Ascending aorta (tissue), 2 donors: ENCODE data around the gene LRBA. TPM values are rescaled to one million over a fixed set of nuclear protein-coding genes. Genes with fewer than 3 reads are reported as not detected.

Experiments
- DNase-seq, 2 donors: peaks; one replicate each; pipeline ENCODE4 v3.0.0-alpha.2; 2019; ENCODE audit warnings: low spot score in 2 of 2
- H3K27ac ChIP-seq, 2 donors: fragments of 200-600 bp; sonication (generic); one replicate each; pipeline ENCODE4 v1.5.1; 2016 to 2017; ENCODE audit warnings: mild to moderate bottlenecking in 1 of 2
- H3K27me3 ChIP-seq: fragments of 200-600 bp; sonication (generic); one replicate; pipeline ENCODE4 v1.5.1; 2017
- H3K36me3 ChIP-seq, 2 donors: fragments of 200-600 bp; sonication (generic); one replicate each; pipeline ENCODE4 v1.5.1; 2016
- H3K4me1 ChIP-seq, 2 donors: fragments of 200-600 bp; sonication (generic); one replicate each; pipeline ENCODE4 v1.5.1; 2016 to 2017; ENCODE audit warnings: mild to moderate bottlenecking in 1 of 2
- H3K4me3 ChIP-seq, 2 donors: fragments of 200-600 bp; sonication (generic); one replicate each; pipeline ENCODE4 v1.5.1; 2016 to 2017; ENCODE audit warnings: mild to moderate bottlenecking in 1 of 2
- H3K9me3 ChIP-seq, 2 donors: fragments of 200-600 bp; sonication (generic); one replicate each; pipeline ENCODE4 v1.5.1; 2016
- intact Hi-C: fragments of 100-400 bp; cut with DNase I; formaldehyde crosslinking; loops from one replicate; pipeline ENCODE4 v1.15.1; 2023
- total RNA-seq: library from RNA; depleted of rRNA; stranded (reverse); fragments of >200 nt; gene quantifications from one replicate; pipeline ENCODE4 v1.1.0, GENCODE V29; 2016
- TF ChIP-seq, protein P1 (sequence below), 3 experiments: fragments of 200-600 bp in 2 of 3; fragments of 450-650 bp in 1 of 3; sonication (generic) in 2 of 3; IDR thresholded peaks; one replicate each; pipeline ENCODE4 v1.5.1; 2016 to 2019; ENCODE audit warnings: antibody characterized with exemption in 3 of 3, mild to moderate bottlenecking in 1 of 3, moderate library complexity in 1 of 3

The LRBA gene
- total RNA-seq, 1 donor from 2014 or later, result 15.2 TPM

DNA sequence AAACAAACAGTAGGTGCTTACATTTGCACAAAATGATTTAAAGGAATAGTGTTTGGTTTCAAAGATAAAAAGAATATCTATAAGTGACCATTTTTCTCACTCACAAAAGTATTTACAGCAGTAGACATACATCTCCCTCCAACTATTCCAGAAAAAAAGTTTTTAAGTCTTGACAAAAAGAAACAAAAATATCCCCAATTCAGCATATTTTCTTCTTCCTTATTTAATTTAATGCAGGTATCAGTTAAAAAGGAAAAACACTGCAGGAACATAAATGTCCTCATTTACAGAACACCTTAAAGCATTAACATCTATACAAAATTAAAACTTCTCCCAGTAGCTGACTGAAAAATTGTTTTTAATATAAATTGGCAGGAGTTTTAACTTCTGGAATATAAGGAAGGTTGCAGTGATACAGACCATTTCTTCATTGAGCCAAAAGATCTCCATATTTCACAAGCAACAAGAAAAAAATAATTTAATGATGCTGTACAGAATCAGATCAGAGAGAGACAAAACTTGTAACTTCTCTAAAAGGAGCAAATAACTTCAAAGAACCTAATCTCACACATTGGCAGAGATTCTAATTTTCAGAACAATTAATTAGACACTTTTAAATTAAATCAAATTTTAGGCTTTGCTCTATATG is 428.8 kb downstream of the LRBA start:
- Histone ChIP-seq H3K27me3 (no peaks in the 10 kb centered on the region), H3K4me1 (no peaks in the 10 kb centered on the region), H3K27ac (no peak overlapping the region), H3K9me3 (no peaks in the 10 kb centered on the region), H3K4me3 (no peak overlapping the region), H3K36me3 (peaks cover 3% of the 10 kb centered on the region in 2 donors)
- intact Hi-C loops, result no loop called here
- TF ChIP-seq, protein P1, sequence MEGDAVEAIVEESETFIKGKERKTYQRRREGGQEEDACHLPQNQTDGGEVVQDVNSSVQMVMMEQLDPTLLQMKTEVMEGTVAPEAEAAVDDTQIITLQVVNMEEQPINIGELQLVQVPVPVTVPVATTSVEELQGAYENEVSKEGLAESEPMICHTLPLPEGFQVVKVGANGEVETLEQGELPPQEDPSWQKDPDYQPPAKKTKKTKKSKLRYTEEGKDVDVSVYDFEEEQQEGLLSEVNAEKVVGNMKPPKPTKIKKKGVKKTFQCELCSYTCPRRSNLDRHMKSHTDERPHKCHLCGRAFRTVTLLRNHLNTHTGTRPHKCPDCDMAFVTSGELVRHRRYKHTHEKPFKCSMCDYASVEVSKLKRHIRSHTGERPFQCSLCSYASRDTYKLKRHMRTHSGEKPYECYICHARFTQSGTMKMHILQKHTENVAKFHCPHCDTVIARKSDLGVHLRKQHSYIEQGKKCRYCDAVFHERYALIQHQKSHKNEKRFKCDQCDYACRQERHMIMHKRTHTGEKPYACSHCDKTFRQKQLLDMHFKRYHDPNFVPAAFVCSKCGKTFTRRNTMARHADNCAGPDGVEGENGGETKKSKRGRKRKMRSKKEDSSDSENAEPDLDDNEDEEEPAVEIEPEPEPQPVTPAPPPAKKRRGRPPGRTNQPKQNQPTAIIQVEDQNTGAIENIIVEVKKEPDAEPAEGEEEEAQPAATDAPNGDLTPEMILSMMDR (IDR thresholded peaks at IDR 0.05), result no peak
- no peak for DNase-seq

DNA sequence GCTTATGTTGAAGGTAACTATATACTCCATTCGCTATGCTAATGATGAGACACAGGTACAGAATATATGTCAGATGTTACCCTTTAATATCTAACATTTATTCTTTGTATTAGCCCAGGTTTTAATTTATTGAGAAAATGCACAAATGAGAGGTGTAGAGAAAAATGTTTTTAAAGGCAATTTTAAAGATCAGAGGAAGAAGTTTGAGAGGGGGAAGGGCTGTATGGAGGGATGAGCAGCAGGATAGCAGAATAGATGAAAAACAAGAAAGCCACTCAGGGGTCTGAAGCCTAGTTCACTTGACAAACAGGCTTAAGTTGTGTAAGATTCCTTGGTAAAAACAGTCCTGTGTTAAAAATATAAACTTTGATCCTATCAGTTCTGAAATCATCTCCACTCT is 429.5 kb downstream of the LRBA start:
- intact Hi-C loops, result no loop called here

DNA sequence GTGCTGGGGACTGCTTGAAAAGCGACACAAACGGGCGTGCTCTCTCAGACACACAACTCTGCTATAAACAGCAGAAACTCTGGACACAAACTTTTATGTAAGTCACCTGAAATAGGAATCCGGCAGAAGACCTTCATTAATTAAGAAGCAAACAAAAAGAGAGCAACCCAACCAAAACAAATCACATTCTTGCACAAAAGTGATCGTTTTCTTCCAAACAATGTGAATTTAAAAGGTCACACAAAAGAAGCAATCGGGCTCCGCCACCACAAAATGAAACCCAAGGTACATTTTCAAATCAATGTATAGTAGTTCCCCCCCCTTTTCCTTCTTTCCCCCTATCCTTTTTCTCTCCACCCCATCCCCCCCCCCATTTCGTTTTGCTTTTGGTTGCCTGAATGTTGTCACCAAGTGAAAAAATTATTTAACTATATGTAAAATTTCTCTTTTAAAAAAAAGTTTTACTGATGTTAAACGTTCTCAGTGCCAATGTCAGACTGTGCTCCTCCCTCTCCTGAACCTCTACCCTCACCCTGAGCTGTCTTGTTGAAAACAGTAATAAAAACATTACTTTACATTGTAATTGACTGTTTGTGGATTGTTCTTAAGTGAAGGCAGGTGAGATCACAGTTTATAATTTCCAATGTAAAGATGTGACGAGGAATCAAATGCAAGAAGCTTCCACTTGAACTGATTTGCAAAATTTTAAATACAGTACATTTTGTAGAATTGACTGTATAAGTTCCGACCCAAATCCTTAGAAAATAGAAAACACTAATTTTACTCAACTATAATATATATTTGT is 430.8 kb downstream of the LRBA start:
- Histone ChIP-seq H3K27ac (no peak overlapping the region), H3K27me3 (no peaks in the 10 kb centered on the region), H3K9me3 (no peaks in the 10 kb centered on the region), H3K36me3 (peaks cover 0 to 2% of the 10 kb centered on the region in 2 donors), H3K4me1 (no peaks in the 10 kb centered on the region), H3K4me3 (peak overlapping the region; percentile 18 to 51)
- DNase-seq, result no peak
- TF ChIP-seq, protein P1 (IDR thresholded peaks at IDR 0.05), result no peak
- intact Hi-C loops, result loop anchor here (5.0 kb wide), 1 partner anchor 287 kb away; no protein-coding TSS in a partner anchor

More for the DNA sequence above, 429.5 kb downstream of the LRBA start:
- Histone ChIP-seq H3K4me3 (no peak overlapping the region), H3K4me1 (no peaks in the 10 kb centered on the region), H3K36me3 (peaks cover 3% of the 10 kb centered on the region in 2 donors), H3K27ac (no peak overlapping the region), H3K9me3 (no peaks in the 10 kb centered on the region), H3K27me3 (no peaks in the 10 kb centered on the region)
- DNase-seq, result no peak
- TF ChIP-seq, protein P1 (IDR thresholded peaks at IDR 0.05), result no peak

DNA sequence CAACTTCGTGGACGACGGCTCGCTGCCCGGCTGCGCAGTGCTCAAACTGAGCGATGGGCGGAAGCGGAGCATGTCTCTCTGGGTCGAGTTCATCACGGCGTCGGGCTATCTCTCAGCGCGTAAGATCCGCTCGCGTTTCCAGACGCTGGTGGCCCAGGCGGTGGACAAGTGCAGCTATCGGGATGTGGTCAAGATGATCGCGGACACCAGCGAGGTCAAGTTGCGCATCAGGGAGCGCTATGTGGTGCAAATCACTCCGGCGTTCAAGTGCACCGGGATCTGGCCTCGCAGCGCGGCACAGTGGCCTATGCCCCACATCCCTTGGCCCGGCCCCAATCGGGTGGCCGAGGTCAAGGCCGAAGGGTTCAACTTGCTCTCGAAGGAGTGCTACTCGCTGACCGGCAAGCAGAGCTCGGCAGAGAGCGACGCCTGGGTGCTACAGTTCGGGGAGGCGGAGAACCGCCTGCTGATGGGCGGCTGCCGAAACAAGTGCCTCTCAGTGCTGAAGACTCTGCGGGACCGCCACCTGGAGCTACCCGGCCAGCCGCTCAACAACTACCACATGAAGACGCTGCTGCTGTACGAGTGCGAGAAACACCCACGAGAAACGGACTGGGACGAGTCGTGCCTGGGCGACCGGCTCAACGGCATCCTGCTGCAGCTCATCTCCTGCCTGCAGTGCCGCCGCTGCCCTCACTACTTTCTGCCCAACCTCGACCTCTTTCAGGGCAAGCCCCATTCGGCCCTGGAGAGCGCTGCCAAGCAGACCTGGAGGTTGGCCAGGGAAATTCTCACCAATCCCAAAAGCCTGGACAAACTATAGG is 431.6 kb downstream of the LRBA start:
- peak overlapping the region; percentile 18 to 51 for H3K4me3 ChIP-seq
- H3K9me3 ChIP-seq, result no peaks in the 10 kb centered on the region
- no peaks in the 10 kb centered on the region for H3K36me3 ChIP-seq
- H3K27ac ChIP-seq, result no peak overlapping the region
- H3K27me3 ChIP-seq, result no peaks in the 10 kb centered on the region
- intact Hi-C loops, result loop anchor here (5.0 kb wide), 1 partner anchor 286 kb away; no protein-coding TSS in a partner anchor
- TF ChIP-seq, protein P1 (IDR thresholded peaks at IDR 0.05), result no peak
- no peak for DNase-seq
- no peaks in the 10 kb centered on the region for H3K4me1 ChIP-seq

DNA sequence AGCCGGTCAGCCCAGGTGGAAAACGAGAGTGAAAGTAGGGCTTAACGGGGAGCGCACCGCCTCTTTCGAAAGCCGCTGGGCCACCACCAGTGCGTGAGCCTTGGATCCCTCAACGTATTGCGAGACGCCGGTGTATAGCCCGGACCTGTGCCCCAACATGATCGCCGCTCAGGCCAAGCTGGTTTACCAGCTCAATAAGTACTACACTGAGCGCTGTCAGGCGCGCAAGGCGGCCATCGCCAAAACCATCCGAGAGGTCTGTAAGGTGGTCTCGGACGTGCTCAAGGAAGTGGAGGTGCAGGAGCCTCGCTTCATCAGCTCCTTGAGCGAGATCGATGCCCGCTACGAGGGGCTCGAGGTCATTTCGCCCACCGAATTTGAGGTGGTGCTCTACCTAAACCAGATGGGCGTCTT is 432.2 kb downstream of the LRBA start:
- H3K27ac ChIP-seq, result no peak overlapping the region
- H3K9me3 ChIP-seq, result no peaks in the 10 kb centered on the region
- H3K4me1 ChIP-seq, result no peaks in the 10 kb centered on the region
- no peaks in the 10 kb centered on the region for H3K36me3 ChIP-seq
- H3K4me3 ChIP-seq, result peak overlapping the region; percentile 18 to 51
- TF ChIP-seq, protein P1 (IDR thresholded peaks at IDR 0.05), result no peak
- H3K27me3 ChIP-seq, result no peaks in the 10 kb centered on the region
- DNase-seq, result no peak
- intact Hi-C loops, result loop anchor here (5.0 kb wide), 1 partner anchor 286 kb away; no protein-coding TSS in a partner anchor
